OCI-LY7 (cell line): ENCODE results near the gene GBE1. TPM values are rescaled to one million over a fixed set of nuclear protein-coding genes. Genes with fewer than 3 reads are reported as not detected.

Experiments
- BruUV-seq: library from RNA; stranded (reverse); fragments of 400-500 nt; replicated peaks from 2 replicates; lab custom pipeline; 2021; lab: Mats Ljungman, UMichigan
- CTCF ChIA-PET: fragments of 300-600 bp; sonication (Branson Sonifier 250); formaldehyde crosslinking; loops from one replicate; lab custom pipeline; 2022; ENCODE audit warnings: antibody characterized with exemption; ENCODE audit not compliant: unreplicated experiment; lab: Charles Lee
- POLR2A ChIA-PET: fragments of 300-600 bp; sonication (Branson Sonifier 250); formaldehyde crosslinking; loops from one replicate; lab custom pipeline; 2022; ENCODE audit warnings: antibody characterized with exemption; lab: Charles Lee
- DNase-seq: peaks from one replicate; pipeline ENCODE4 v3.0.0-alpha.2; 2015; ENCODE audit warnings: low spot score
- H2AFZ ChIP-seq: fragments of 200-600 bp; sonication (generic), shearing (Covaris generic); 2 replicates; pipeline ENCODE4 v1.6.1; 2014; ENCODE audit warnings: mild to moderate bottlenecking, antibody characterized with exemption, low read length, moderate library complexity
- H3K27ac ChIP-seq: fragments of 200-600 bp; sonication (generic); 2 replicates; pipeline ENCODE4 v1.5.1; 2014; ENCODE audit warnings: mixed run types, low read depth, mild to moderate bottlenecking, moderate library complexity, low read length, inconsistent platforms; ENCODE audit not compliant: poor library complexity, severe bottlenecking
- H3K36me3 ChIP-seq: fragments of 200-600 bp; sonication (generic); 2 replicates; pipeline ENCODE4 v1.6.1; 2014; ENCODE audit warnings: mild to moderate bottlenecking, antibody characterized with exemption, low read length, moderate library complexity, mixed read lengths; ENCODE audit not compliant: insufficient read depth
- H3K4me1 ChIP-seq: fragments of 200-600 bp; sonication (generic); 2 replicates; pipeline ENCODE4 v1.5.1; 2014; ENCODE audit warnings: mild to moderate bottlenecking, low read length; ENCODE audit not compliant: insufficient read depth, poor library complexity, severe bottlenecking
- H3K4me2 ChIP-seq: fragments of 200-600 bp; sonication (generic); 2 replicates; pipeline ENCODE4 v1.6.1; 2014; ENCODE audit warnings: mild to moderate bottlenecking, low read length
- H3K4me3 ChIP-seq: fragments of 200-600 bp; sonication (generic); 2 replicates; pipeline ENCODE4 v1.5.1; 2014; ENCODE audit warnings: mild to moderate bottlenecking, low read depth, low read length; ENCODE audit not compliant: poor library complexity, severe bottlenecking
- H3K79me2 ChIP-seq: fragments of 200-600 bp; sonication (generic); 2 replicates; pipeline ENCODE4 v1.6.1; 2016; ENCODE audit warnings: low read depth, mild to moderate bottlenecking, low read length, moderate library complexity, mixed read lengths; ENCODE audit not compliant: insufficient read depth
- H3K9me2 ChIP-seq: fragments of 200-600 bp; sonication (generic); 2 replicates; pipeline ENCODE4 v1.6.1; 2016; ENCODE audit warnings: mild to moderate bottlenecking, low read length, mixed read lengths; ENCODE audit not compliant: insufficient read depth
- H3K9me3 ChIP-seq: fragments of 200-600 bp; sonication (generic); 2 replicates; pipeline ENCODE4 v1.6.1; 2014; ENCODE audit warnings: mild to moderate bottlenecking, mixed run types, low read length, mixed read lengths
- H4K20me1 ChIP-seq: fragments of 200-600 bp; sonication (generic); 2 replicates; pipeline ENCODE4 v1.6.1; 2014; ENCODE audit warnings: mild to moderate bottlenecking, antibody characterized with exemption, low read length, moderate library complexity, mixed read lengths; ENCODE audit not compliant: insufficient read depth
- EZH2phosphoT487 ChIP-seq: fragments of 200-600 bp; sonication (generic); IDR thresholded peaks from 2 replicates; pipeline ENCODE4 v1.6.1; 2018; ENCODE audit warnings: low read depth, borderline replicate concordance, mild to moderate bottlenecking, mixed run types, antibody characterized with exemption, low read length, moderate library complexity, mixed read lengths
- intact Hi-C: fragments of 100-400 bp; cut with micrococcal nuclease; formaldehyde crosslinking; loops from one replicate; pipeline ENCODE4 v1.10.0; 2022; ENCODE audit not compliant: unreplicated experiment
- total RNA-seq, 2 experiments: library from RNA; depleted of rRNA in 1 of 2; stranded (reverse); fragments of >200 nt in 1 of 2; shearing (Covaris generic) in 1 of 2; gene quantifications; 2 replicates each; pipeline ENCODE4 v1.2.3, GENCODE V29; 2014 to 2022
- TF ChIP-seq, protein P1 (sequence below): fragments of 200-600 bp; sonication (generic); conservative IDR thresholded peaks from 2 replicates; pipeline ENCODE4 v1.5.1; 2014; ENCODE audit warnings: mild to moderate bottlenecking, antibody characterized with exemption, low read length, moderate library complexity, mixed read lengths

GBE1 gene
- total RNA-seq, 2 experiments from 2014 or later: 10.7 to 24.4 TPM

DNA sequence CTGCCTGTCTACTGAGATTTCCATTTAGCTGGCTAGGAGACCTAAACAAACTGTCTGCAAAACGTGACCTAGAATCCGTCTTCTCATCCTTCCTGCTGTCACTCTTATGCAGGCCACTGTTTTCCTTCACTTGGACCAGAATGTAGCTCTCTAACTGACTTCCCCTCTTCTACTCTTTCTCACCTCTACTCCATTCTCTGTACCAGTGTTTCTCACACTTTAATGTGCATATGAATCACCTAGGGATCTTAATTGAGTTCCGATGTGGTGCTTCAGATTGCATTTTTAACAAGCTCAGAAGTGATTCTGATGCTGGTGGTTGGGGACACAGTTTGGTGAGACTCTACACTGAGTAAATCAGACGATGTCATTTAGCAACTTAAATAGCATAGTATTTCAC lies 1.6 kb upstream of the GBE1 start:
- Histone ChIP-seq H3K79me2 (peaks cover 5% of the 10 kb centered on the region; the same call in 1 of the 2 replicates), H3K4me3 (no peak overlapping the region), H3K27ac (no peak overlapping the region), H3K36me3 (peaks cover 16% of the 10 kb centered on the region), H4K20me1 (no peaks in the 10 kb centered on the region), H3K9me2 (no peaks in the 10 kb centered on the region), H2AFZ (no peak overlapping the region; the same call in 1 of the 2 replicates), H3K4me2 (no peak overlapping the region), H3K4me1 (peaks cover 23% of the 10 kb centered on the region), H3K9me3 (peaks cover 16% of the 10 kb centered on the region; the same call in 1 of the 2 replicates)
- intact Hi-C loops: loop anchor here (10.0 kb wide), 1 partner anchor 268 kb away; no protein-coding TSS in a partner anchor
- no TSS peak for BruUV-seq
- no peak for DNase-seq
- CTCF ChIA-PET: no interaction called here
- POLR2A ChIA-PET: interaction anchor here (0.6 to 1.2 kb wide), 4 partner anchors 8 to 32 kb away, joined by 3 read pairs; no protein-coding TSS in a partner anchor
- no peak for TF ChIP-seq EZH2phosphoT487
- TF ChIP-seq, protein P1, sequence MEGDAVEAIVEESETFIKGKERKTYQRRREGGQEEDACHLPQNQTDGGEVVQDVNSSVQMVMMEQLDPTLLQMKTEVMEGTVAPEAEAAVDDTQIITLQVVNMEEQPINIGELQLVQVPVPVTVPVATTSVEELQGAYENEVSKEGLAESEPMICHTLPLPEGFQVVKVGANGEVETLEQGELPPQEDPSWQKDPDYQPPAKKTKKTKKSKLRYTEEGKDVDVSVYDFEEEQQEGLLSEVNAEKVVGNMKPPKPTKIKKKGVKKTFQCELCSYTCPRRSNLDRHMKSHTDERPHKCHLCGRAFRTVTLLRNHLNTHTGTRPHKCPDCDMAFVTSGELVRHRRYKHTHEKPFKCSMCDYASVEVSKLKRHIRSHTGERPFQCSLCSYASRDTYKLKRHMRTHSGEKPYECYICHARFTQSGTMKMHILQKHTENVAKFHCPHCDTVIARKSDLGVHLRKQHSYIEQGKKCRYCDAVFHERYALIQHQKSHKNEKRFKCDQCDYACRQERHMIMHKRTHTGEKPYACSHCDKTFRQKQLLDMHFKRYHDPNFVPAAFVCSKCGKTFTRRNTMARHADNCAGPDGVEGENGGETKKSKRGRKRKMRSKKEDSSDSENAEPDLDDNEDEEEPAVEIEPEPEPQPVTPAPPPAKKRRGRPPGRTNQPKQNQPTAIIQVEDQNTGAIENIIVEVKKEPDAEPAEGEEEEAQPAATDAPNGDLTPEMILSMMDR: no peak

DNA sequence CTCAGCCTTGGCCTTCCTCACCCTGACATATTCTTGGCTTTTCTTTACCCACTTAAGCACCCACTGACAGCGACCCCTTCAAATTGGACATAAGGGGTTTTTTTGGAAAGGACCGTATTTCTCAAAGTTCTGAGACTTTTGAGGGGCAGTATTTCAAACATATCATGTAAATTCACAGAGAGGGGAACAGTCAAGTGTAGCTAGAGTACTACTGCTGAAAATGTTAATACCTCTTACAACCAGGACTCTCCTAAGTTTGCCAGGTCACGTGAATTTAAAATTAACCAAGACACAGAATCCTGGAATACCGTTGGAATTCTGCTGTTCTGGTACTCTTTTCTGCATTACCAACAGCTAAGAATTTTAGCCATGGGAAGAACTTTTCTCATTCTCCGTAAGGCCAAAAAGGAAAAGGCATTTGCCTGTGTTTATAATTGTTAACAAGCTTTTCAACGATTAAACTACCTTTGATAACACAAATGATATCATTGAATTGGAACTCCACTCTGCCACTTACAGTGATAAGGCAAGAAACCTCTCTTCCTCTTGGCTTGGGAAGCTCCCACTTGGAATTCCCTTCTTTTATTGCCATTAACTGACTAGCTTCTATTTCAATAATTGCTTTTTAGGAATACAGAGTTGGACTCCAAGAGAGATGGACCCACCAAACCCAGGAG lies 597 bp upstream of the GBE1 start:
- H3K9me2 ChIP-seq: no peaks in the 10 kb centered on the region

More for the DNA sequence above, 597 bp upstream of the GBE1 start:
- H3K4me3 ChIP-seq: peak overlapping the region; percentile 70
- peak overlapping the region; percentile 81 for H3K27ac ChIP-seq
- no peak for DNase-seq
- H3K4me2 ChIP-seq: peak overlapping the region; percentile 91
- H4K20me1 ChIP-seq: no peaks in the 10 kb centered on the region
- TF ChIP-seq, protein P1: peak; percentile 21; the same call in 1 of the 2 replicates
- no peak for TF ChIP-seq EZH2phosphoT487
- TSS peak; percentile 89 for BruUV-seq
- H3K79me2 ChIP-seq: peaks cover 5% of the 10 kb centered on the region; the same call in 1 of the 2 replicates
- H3K36me3 ChIP-seq: peaks cover 22% of the 10 kb centered on the region
- intact Hi-C loops: loop anchor here (10.0 kb wide), 1 partner anchor 267 kb away; no protein-coding TSS in a partner anchor
- H2AFZ ChIP-seq: peak overlapping the region; percentile 98
- CTCF ChIA-PET: no interaction called here
- peaks cover 20% of the 10 kb centered on the region; the same call in 1 of the 2 replicates for H3K9me3 ChIP-seq
- H3K4me1 ChIP-seq: peaks cover 23% of the 10 kb centered on the region
- POLR2A ChIA-PET: interaction anchor here (0.6 to 1.6 kb wide), 13 partner anchors 9 to 745 kb away, joined by 3 to 7 read pairs (median 3); no protein-coding TSS in a partner anchor
